ENCODE data around the gene WNT11.

The WNT11 gene

GRCh38 chr11:76164861-76165751, 41.2 kb downstream of the WNT11 start:
- TF ChIP-seq CTCF (conservative IDR thresholded peaks at IDR 0.05), result no peak
- H3K27ac ChIP-seq, result no peak overlapping the region

- TF ChIP-seq CTCF (conservative IDR thresholded peaks at IDR 0.05), result no peak
- H3K27ac ChIP-seq, result no peak overlapping the region
Observed at GRCh38 chr11:76164081-76164480, 42.2 kb downstream of the WNT11 start.

GRCh38 chr11:76163289-76163880, 42.9 kb downstream of the WNT11 start:
- TF ChIP-seq CTCF (conservative IDR thresholded peaks at IDR 0.05), result no peak
- H3K27ac ChIP-seq, result no peak overlapping the region

- TF ChIP-seq CTCF (conservative IDR thresholded peaks at IDR 0.05), result no peak
- H3K27ac ChIP-seq, result no peak overlapping the region
Observed at GRCh38 chr11:76162336-76163288, 43.7 kb downstream of the WNT11 start.

GRCh38 chr11:76161261-76161961, 44.9 kb downstream of the WNT11 start:
- no peak overlapping the region for H3K27ac ChIP-seq
- no peak for TF ChIP-seq CTCF (conservative IDR thresholded peaks at IDR 0.05)

GRCh38 chr11:76160856-76161255, 45.4 kb downstream of the WNT11 start:
- no peak for TF ChIP-seq CTCF (conservative IDR thresholded peaks at IDR 0.05)
- no peak overlapping the region for H3K27ac ChIP-seq

Data from VCaP (cell line).